ENCODE results near the gene DIPK2A.

DNA sequence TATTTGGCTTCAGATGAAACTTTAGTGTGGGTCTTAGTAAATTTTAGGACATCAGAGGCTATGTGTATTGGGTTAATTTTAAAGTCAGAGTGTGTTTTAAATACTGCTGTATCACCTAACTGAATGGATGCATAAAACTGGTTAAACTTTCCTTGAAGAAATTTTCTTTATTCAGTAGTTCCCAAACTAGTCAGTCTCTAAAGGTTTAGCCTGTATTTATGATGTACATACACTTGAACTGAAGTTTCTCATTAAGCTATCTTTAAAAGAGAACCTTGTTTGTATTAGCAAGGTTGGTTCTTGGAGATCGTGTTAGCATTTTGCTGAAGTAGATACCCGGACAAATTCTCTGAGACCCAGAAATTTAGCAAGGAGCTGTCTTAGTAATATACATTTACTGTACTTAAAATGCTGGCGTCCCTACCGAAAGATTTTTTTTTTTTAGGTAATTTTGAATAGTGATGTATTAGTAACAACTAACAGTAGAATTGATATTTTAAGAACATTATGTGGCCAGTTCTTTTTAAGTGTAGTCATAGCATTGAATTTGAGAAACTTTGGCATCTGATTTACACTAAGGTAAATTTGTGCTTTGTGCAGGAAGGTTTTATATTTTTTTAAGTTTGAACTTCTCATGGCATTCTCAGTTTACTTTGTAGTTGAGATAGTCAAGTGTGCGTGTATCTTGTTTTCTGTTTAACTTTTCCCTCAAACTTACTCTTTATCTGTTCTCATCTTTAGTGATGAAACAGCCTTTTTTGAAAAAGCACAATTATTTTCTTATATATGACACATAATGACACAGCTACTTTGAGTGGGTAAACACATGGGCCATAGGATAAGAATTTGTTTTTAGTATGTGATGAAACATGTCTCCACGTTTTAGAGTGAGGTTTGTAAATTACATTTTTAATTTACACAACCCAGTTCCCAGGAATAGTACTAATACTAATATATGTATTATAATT, 2.9 kb downstream of the DIPK2A start:
- TF ChIP-seq SMC3 (conservative IDR thresholded peaks at IDR 0.05; ENCODE audit: poor library complexity) (no peak), RAD21 (conservative IDR thresholded peaks at IDR 0.05) (no peak), EP300 (conservative IDR thresholded peaks at IDR 0.05; ENCODE audit: poor library complexity, severe bottlenecking) (no peak), EZH2 (IDR thresholded peaks at IDR 0.05; ENCODE audit: borderline replicate concordance, insufficient read depth, low read length, poor library complexity, severe bottlenecking) (no peak)
- TF ChIP-seq, protein P1, sequence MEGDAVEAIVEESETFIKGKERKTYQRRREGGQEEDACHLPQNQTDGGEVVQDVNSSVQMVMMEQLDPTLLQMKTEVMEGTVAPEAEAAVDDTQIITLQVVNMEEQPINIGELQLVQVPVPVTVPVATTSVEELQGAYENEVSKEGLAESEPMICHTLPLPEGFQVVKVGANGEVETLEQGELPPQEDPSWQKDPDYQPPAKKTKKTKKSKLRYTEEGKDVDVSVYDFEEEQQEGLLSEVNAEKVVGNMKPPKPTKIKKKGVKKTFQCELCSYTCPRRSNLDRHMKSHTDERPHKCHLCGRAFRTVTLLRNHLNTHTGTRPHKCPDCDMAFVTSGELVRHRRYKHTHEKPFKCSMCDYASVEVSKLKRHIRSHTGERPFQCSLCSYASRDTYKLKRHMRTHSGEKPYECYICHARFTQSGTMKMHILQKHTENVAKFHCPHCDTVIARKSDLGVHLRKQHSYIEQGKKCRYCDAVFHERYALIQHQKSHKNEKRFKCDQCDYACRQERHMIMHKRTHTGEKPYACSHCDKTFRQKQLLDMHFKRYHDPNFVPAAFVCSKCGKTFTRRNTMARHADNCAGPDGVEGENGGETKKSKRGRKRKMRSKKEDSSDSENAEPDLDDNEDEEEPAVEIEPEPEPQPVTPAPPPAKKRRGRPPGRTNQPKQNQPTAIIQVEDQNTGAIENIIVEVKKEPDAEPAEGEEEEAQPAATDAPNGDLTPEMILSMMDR (IDR thresholded peaks at IDR 0.05; ENCODE audit: poor library complexity, severe bottlenecking), result no peak
- TF ChIP-seq, protein P2, sequence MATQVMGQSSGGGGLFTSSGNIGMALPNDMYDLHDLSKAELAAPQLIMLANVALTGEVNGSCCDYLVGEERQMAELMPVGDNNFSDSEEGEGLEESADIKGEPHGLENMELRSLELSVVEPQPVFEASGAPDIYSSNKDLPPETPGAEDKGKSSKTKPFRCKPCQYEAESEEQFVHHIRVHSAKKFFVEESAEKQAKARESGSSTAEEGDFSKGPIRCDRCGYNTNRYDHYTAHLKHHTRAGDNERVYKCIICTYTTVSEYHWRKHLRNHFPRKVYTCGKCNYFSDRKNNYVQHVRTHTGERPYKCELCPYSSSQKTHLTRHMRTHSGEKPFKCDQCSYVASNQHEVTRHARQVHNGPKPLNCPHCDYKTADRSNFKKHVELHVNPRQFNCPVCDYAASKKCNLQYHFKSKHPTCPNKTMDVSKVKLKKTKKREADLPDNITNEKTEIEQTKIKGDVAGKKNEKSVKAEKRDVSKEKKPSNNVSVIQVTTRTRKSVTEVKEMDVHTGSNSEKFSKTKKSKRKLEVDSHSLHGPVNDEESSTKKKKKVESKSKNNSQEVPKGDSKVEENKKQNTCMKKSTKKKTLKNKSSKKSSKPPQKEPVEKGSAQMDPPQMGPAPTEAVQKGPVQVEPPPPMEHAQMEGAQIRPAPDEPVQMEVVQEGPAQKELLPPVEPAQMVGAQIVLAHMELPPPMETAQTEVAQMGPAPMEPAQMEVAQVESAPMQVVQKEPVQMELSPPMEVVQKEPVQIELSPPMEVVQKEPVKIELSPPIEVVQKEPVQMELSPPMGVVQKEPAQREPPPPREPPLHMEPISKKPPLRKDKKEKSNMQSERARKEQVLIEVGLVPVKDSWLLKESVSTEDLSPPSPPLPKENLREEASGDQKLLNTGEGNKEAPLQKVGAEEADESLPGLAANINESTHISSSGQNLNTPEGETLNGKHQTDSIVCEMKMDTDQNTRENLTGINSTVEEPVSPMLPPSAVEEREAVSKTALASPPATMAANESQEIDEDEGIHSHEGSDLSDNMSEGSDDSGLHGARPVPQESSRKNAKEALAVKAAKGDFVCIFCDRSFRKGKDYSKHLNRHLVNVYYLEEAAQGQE (IDR thresholded peaks at IDR 0.05; ENCODE audit: borderline replicate concordance), result no peak

Data from neural cell (in vitro differentiated cells).